ENCODE results near the gene KDELR3.

KDELR3 gene

DNA sequence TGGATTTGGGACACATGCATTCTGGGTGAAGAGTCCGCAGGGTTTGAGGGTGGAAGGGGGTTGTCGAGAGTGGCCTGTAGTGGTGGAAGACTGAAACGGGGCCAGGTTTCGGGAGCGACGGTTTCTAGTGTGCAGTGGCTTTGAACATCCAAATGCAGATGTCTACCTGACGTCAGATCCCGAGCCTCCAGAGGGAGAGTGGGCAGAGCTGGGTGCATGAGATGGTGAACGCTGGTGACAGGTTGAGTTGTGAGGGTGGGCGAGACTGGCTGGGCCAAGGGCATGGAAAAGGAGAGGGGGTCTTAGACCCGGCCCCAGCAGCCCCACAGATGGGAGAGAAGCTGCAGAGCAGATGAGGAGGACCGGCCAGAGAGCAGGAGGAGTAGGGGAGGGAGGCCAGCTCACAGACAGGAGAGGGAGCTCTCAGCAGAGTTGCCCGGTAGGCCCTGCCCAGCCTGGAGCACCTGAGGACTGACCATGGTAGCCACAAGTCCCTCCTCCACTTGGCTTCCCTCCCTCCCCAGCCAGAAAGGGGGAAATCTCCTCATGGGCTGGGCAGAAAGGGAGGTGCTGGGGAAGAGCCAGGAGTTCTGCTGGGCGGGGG, 27.0 kb upstream of the KDELR3 start:
- no peak for DNase-seq

DNA sequence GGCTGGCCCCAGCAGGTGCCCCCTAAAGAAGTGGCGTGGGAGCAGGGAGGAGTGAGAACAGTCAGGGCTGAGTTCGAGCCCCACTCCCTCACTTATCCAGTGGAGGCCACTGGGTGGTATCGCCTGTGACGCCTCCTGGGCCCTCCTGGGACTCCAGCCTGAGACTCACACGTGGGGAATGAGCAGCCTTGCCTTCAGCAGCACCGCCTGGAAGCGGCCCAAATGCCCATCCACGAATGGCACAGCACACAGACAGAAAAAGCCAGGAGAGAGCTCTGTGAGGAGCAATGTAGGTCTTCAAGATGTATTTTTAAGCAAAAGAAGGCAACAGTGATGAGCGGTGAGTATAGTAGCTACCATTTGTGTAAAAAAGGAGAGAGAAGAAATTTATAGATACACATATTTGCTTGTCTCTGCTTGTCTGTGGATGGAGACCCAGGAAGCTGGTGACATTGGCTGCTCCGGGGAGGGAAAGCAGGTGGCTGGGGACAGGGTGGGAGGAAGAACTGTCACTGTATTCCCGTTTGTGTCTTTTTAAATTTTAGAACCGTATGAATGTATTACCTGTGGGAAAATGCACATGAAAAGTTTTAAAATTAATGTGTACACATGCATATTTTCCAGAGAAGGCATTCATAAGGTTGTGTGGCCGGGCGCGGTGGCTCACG, 26.1 kb upstream of the KDELR3 start:
- no peak for DNase-seq

DNA sequence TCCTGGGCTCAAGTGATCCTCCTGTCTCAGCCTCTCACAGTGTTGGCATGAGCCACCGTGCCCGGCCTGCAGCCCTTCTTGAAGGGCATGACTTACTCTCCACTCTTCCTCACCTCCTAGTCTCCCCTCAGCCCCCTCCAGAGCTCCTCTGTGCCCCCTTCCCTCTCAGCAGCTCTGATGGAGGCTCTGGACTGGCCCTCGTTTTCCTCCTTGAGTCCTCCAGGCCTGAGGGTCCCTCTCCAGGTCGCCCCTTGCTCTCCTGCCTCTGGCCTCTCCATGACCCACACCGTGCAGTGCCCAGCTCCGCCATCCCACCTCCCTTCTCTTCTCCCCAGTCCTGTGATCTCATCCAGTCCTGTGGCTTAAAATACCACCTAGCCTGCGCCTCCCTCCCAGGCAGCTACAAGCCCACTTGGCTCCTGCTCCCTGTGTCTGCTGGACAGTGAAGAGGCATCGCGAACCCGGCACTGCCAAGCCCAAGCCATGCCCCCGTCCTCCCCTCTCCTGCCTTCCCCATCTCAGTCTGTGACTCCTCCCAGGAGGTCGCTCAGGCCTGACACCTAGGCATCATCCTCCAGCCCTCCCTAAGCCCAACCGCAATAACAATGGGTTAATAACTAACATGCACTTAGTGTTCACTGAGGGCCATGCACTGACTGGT, 24.8 kb upstream of the KDELR3 start:
- no peak for DNase-seq

DNA sequence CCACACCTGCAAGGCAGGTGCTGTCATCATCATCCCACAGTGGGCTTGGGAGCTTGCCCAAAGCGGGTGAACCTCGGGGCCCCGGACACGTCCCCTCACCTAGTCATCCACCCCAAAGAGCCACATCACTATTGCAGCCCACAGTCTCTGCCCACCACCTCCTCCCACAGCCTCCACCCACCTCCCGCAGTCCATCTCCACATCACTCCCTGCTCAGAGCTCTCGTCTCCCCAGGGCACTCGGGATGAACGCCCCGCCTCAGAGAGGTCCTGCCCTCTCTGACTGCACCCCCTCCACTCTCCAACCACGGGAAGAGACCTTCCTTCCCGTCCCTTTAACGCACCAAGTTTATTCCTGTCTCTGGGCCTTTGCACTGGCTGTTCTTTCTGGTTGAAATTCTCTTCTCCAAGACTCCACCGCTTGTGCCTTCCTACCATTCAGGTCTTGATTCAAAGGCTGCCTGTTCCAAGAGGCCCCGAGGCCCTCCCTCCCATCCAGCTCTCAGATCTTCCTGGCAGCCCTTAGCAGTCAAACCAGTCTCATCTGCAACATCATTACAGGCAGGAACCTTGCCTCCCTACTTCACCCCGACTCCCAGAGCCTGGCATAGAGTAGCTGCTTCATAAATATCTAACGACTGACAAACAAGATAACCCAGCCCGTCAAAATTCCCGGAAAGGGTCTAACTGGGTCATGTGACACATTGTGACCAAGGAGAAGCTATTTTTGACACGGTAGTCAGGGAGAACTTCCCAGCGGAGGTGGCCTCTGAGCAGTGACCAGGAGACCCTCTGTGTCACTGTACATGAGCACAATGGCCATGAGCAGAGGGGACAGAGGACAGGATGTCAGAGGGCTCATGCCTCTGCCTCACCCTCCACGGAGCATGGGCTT, 24.0 kb upstream of the KDELR3 start:
- DNase-seq = no peak

DNA sequence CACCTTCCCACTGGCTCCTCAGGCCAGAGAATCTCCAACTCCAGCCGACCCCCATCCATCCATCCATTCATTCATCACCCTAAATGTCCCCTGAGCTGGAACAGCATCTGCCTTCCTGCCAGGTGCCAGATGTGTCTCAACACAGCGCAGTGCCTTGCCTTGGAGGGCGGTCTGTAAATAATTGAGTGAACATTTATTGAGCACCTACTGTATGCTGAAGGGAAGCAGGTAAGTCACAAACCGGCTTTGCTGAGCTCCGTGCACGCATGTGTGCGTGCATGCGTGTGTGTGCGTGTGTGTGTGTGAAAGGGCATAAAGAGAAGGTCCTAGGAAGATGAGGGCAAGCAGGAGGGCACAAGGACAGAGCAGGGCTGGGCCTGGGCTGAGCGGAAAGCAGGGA, 23.1 kb upstream of the KDELR3 start:
- DNase-seq = no peak

DNA sequence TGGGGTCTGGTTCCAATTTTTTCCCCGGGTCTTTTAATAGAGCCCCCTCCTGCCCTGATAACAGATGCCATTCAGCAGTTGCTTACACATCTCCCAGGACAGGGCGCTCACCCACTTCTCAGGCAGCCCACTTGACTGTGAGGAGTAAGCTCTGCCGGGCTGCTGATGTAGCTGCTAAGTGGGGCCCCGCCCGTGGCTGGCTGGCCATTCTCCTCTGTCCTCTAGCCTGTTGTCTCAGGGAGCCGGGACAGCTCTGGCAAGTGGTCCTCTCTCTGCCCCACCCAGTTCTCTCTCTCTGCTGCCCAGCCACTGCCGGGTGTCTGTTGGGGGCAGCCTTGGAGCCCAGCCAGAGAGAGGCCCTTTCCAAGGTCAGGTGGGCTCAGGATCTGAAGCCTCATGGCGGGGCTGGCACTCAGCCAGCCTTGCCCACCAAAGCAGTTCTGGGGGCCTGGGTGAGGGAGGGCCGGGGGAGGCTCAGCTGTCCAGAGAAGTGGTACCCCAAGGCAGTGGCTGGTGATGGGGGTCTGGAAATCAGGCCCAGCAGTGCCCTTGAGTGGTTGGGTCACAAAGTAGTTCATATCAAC, 21.8 kb upstream of the KDELR3 start:
- no peak for DNase-seq

DNA sequence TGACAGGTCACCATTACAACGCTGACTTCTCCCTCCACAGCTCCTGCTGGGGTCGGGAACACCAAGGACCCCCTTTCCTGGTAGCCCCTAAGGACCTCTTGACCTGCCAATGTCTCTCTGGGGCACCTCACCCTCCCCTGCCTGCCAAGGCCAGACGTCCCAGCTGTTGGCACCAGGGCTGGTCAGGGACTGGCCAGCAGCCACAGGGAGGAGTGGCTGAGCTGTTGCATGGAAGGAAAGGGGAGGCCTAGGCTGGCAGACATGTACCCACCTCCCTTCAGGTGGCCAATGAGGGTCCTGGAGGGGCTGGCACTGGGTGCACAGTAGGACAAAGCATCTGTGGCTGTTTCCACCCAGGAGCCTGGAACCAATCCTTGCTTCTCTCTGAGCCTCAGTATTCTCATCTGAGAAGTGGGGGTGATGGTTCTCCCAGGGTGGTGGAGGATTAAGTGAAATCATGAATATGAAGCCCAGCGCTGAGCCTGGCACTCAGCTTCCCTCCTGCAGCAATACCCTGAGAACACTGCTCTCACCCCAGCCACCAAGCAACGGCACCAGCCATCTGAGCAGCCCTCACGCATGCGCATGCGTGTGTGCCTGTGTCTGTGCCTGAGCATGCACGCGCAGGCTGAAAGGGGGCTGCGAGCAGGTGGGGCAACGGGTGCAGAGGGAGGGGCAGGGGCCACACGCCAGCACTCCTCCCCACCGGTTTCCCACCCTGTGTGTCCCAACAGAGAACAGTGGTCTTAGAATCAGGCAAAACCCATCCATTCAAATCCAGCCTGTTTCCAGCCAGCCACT, 18.8 kb upstream of the KDELR3 start:
- no peak for DNase-seq

DNA sequence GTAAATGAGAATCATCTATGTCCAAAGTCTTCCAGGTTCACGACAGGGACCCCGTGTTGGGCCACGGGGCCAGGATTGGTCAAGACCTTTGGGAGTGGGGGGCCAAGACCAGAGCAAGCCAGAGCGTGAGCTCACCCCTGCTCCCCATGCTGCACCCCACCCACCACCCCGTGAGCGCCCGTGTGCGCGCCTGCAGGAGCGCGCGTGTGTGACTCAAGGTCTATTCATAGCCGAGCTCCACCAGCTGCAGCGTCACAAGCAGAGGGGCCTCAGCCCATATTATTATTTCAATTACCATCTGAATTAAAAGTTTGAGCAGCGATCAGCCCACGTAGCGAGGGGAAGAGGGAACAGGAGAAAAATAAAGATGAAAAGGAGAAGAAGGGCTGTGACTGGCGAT, 18.1 kb upstream of the KDELR3 start:
- no peak for DNase-seq

DNA sequence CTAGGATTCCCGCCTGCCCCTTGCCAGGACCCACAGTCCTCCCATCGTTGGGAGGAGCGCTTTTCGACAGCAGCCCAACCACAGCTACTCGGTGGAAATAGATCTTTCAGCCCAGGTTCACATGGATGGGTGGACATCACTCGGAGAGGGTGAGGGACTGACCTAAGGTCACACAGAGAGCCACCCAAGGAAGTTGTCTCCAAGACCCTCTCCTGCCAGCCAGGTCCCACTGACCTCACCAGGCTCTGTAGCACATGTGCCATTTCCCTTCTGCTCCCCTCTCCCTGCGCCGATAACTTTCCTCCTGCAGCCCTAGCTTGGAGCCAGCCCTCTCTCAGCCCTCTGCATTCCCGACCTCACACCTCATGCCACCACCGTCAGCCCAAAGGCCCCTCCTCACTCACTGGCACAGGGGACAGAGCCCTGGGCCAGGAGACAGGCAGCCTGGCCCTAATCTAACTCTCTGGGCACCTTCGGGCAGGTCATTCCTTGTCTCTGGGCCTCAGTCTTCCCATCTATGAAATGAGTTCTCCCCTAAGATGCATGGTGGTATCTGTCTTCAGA, 17.6 kb upstream of the KDELR3 start:
- no peak for DNase-seq

DNA sequence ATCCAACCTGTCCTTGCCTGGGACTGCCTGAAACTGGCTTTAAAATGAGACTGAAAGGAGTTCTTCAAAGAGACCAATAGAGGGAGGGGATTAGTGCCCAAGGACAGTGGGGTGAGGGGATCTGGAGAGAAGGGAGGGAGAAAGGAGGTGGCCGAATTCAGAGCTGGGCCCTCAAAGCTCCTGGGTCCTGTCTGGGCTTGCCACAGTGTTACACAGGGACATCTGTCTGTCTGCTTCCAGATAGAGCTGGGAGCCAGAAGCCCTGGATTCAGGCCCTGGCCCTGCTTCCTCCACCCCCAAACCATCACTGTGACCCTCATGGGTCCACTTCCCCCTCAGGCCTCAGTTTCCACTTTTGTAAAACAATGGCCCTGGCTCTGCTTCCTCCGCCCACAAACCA, 16.5 kb upstream of the KDELR3 start:
- DNase-seq = no peak

DNA sequence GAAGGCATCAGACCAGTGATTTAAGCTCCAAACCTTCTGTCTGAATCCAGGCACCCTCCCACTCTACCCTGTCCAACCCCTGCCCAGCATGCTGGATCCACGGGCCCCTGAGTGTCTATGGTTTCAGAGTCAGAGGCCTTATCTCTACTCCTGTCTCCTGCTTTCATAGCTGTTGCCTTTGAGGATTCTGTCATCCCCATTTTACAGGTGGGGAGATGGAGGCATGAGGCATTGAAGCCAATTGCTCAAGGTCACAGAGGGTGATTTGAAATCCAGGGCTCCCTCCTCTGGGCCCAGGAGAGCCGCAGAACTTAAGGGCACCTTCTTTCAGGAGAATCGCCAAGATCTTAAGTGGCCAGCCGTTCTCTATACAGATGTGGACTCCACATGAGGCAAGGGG, 16.0 kb upstream of the KDELR3 start:
- DNase-seq = no peak

DNA sequence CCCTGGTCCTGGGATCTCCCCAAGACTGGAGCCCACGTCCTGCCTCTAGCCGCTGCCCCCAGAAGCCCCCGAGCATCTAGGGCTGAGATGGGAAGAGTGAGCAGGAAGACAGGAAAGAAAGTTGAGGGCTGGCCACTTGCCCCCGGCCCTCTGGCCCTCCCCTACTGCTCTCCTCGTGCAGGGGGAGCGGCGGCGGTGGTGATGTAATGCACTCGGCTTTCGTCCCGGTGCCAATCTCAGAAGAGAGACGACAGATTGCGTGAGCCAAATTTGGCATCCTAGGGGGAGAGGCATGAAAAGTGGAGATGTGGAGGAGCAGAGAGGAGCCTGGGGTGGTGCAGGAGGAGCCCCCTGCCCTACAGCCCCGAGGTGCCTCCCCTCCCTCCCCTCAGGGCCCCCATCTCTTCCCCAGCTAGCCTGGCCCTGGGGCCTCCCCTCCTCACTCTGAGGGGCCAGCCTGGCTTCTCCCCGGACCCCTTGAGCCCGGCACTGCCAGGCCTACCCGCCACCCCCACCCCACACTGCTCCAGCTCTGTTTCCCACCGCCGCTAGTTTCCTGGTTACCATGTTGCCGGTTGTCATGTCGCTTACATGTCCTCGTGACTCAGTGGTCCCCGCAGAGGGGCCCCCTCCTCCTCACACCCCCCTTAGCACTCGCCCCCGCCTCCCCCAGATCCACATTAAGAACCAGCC, 15.4 kb upstream of the KDELR3 start:
- DNase-seq = no peak

DNA sequence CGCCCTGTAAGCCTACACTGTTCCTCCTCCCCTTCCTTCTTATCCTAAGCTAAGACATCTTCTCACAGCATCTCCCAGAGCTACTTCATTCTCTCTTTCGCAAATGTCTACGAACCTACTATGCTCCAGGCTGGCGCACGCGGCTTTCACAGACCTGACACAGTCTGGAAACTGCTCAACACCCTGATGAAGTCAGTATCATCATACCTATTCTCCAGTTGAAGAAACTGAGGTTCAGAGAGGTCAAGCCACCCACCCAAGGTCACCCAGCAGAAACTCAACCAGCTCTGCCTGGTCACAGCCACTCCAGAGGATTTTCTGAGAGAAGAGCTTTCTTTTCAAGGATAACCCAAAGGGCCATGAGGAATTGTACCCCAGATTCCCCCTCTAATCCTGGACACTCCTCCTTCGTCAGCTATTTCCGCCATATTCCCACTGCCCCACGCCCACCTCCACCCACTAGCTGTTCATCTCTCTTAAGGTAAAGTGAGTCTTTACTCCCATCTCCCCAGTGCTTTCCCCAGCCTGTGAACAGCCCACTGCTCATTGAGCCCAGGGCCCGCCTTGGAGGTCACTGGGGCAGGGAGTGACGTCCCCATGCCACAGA, 14.7 kb upstream of the KDELR3 start:
- no peak for DNase-seq

DNA sequence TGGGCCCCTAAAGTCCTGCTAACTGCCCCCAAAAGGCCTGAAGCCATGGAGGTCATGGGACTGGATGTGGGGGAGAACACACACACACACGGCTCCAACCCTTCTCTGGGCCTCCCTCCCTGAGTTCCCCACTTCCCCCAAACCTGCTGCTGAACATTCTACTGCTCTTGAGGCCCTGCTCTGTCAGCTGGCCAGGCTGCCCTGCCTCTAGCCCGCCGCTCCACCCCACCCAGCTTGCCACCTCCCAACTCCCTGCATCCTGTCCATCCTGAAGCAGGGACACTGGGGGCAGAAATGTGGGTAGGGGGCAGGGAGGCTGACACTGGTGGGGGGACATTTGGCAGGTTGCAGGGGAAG, 13.9 kb upstream of the KDELR3 start:
- no peak for DNase-seq

DNA sequence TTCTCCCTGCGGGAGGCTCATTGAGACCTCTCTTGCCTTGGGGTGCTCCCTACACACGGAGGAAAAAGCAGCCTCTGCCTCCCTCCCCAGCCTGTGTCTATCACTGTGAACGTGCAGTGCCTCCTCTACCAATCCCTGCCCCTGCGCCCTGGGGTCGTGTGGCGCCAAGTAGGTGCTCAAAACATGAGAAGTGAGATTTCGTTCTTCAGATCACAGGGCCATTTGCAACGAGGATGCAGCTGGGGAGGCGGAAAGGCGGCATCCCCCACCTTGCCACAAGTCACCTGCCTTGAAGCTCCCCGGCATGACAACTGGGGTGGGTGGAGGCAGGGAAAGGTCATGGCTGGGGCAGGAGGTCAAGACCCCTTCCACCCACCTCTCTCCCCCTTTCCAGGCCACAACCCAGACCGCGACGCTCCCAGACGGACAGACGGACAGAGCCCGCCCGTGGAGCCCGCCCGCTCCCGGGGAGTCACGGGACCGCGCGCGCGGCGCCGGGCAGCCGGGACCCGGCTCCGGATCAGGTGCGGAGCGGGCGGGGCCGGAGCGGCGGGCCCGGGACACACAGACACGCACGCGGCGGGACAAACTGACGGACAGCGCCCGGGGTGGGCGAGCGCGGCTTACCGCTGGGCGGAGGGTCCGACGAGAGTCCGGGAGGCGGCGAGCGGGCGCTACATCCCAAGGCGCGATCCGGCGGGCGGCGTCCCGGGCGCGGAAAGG, 13.4 kb upstream of the KDELR3 start:
- no peak for DNase-seq

DNA sequence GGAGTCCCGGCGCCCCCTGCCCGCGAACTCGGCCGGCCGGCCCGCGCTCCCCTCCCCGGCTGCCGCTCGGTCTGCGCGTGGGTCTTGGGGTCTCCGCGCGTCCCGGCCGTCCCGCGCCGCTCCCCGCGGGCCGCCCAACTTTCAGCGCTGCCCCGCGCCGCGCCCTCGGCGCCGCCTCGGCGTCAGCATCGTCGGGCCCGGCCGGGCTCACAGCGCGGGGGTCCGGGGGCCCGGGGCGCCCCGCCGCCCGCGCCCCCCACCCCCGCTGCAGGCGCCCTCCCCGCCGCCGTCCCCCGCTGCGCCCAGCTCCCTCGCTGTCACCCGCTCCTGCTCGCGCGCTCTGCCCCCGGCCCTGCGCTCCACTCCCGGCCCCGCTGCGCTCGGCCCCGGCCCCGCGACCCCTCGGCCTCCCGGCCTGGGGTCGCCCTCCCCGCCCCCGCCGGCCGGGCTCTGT, 12.8 kb upstream of the KDELR3 start, which contains the start of gene KCNJ4:
TSS of gene KCNJ4 (minus strand) at position 124 of the 454 bp plus-strand sequence. CDS start 27,067 bp downstream, outside the sequence.
- DNase-seq = no peak

DNA sequence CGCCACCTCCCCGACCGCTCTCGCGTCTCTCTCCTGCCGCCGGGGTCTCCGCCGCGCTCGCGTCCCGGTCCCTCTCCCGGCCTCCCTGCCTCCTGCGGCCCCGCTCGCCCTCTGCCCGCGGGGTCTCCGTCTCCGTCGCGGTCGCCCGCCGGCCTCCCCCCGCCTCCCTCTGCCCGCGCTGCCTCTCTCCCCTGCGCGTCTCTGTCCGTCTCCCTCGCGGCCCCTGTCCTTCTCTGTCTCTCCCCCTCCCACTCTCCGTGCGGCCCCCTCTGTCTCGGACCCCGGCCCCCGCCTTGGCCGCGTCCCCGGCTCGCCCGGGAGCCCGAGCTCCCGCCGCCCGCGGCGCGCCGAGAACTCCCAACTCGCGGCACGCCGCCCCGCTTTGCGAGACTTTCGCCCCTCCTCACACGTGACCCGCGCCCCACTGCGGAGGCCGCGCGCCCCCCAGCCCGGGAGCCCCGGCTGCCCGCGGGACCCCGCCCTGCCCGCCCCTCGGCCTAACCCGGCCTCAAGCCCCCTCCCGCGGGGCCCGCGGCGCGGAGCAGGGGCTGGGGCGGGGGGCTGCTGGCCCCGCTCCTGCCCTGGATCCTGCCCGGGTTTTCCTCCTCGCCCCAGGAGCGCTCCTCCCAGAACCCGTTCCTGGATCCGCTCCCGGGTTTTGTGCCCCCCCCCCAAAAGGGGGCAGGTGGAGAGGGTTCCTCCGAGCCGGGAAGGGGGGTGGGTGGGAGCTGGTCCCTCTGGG, 12.2 kb upstream of the KDELR3 start:
- no peak for DNase-seq

DNA sequence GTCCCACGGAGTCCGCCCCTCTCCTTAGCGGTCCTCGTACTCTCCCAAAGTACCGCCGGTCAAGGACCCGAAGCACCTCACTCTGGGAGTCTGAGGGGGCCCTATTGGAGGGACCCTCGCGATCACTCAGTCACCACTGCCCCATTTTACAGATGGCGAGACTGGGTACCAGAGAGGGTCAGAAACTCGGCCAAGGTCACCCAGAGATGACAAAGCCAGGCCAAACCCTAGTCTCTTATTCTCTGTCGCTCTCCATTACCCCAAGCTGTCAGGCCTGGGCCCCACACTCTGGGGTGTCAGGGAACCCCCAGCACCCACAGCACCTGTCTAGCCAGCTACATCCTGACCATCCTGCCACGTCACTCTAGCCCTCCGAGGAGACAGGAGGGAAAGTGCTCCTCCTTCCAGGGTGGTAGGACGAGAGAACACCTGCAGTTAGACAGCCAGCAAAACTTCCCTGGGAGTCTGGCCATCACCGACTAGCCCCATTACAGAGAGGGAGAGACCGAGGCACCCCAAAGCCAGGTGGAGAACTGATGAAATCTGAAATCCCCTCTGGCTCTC, 11.5 kb upstream of the KDELR3 start:
- no peak for DNase-seq

Measured in NCI-H2081 treated with DMSO at 0.1 percent for 48 hours (cell line).